NT2/D1 (cell line): ENCODE results near the gene NAB1.

Source experiments
- DNase-seq: peaks from one replicate; pipeline ENCODE4 v3.0.0-alpha.2; 2011; ENCODE audit warnings: low read depth, low spot score
- H3K27me3 ChIP-seq: 2 replicates; pipeline ENCODE4 v1.6.0; 2011; ENCODE audit warnings: mild to moderate bottlenecking; ENCODE audit not compliant: insufficient read length, insufficient read depth
- H3K36me3 ChIP-seq: 2 replicates; pipeline ENCODE4 v1.6.1; 2011; ENCODE audit warnings: mild to moderate bottlenecking, low read length, mixed read lengths; ENCODE audit not compliant: insufficient read depth, insufficient read length
- H3K4me1 ChIP-seq: 2 replicates; pipeline ENCODE4 v1.5.1; 2011; ENCODE audit not compliant: insufficient read depth, insufficient read length
- H3K4me3 ChIP-seq: 2 replicates; pipeline ENCODE4 v1.5.1; 2011; ENCODE audit warnings: low read depth; ENCODE audit not compliant: insufficient read length
- H3K9ac ChIP-seq: 2 replicates; pipeline ENCODE4 v1.6.0; 2011; ENCODE audit warnings: low read depth; ENCODE audit not compliant: insufficient read length
- H3K9me3 ChIP-seq: 2 replicates; pipeline ENCODE4 v1.5.1; 2011; ENCODE audit warnings: mild to moderate bottlenecking, low read length; ENCODE audit not compliant: insufficient read depth
- SUZ12 ChIP-seq: IDR thresholded peaks from 2 replicates; pipeline ENCODE4 v1.6.1; 2011; ENCODE audit not compliant: insufficient read length, insufficient read depth; ENCODE audit errors: extremely low read depth
- YY1 ChIP-seq: IDR thresholded peaks from 2 replicates; pipeline ENCODE4 v1.6.1; 2011; ENCODE audit not compliant: insufficient read length, insufficient read depth
- ZNF274 ChIP-seq: IDR thresholded peaks from 2 replicates; pipeline ENCODE4 v1.6.1; 2011; ENCODE audit warnings: mild to moderate bottlenecking, low read depth, low read length

NAB1 gene

GRCh38 chr2:190664240-190664639, 15.4 kb downstream of the NAB1 start:
- no peak for TF ChIP-seq SUZ12
- TF ChIP-seq YY1 = no peak
- no peak for TF ChIP-seq ZNF274
- Histone ChIP-seq H3K9me3 (0 out of 2 replicates have a peak, but pooled peaks cover 10% of the 10 kb centered on the region), H3K36me3 (peaks cover 7% of the 10 kb centered on the region), H3K4me3 (no peak overlapping the region), H3K4me1 (no peaks in the 10 kb centered on the region), H3K27me3 (no peaks in the 10 kb centered on the region), H3K9ac (no peak overlapping the region)
- no peak for DNase-seq

GRCh38 chr2:190666895-190667294, 18.0 kb downstream of the NAB1 start:
- Histone ChIP-seq H3K9me3 (0 out of 2 replicates have a peak, but pooled peaks cover 10% of the 10 kb centered on the region), H3K9ac (no peak overlapping the region), H3K36me3 (peaks cover 14% of the 10 kb centered on the region), H3K27me3 (no peaks in the 10 kb centered on the region), H3K4me1 (no peaks in the 10 kb centered on the region), H3K4me3 (no peak overlapping the region)
- TF ChIP-seq YY1 = no peak
- no peak for TF ChIP-seq SUZ12
- no peak for TF ChIP-seq ZNF274
- DNase-seq = no peak

- Histone ChIP-seq H3K9me3 (0 out of 2 replicates have a peak, but pooled peaks cover 10% of the 10 kb centered on the region), H3K4me3 (no peak overlapping the region), H3K4me1 (no peaks in the 10 kb centered on the region), H3K27me3 (no peaks in the 10 kb centered on the region), H3K36me3 (peaks cover 14% of the 10 kb centered on the region), H3K9ac (no peak overlapping the region)
- no peak for DNase-seq
- TF ChIP-seq SUZ12 (no peak), ZNF274 (no peak), YY1 (no peak)
Measured at GRCh38 chr2:190668892-190669291, 20.0 kb downstream of the NAB1 start.

- no peak overlapping the region for H3K9ac ChIP-seq
- H3K9me3 ChIP-seq = 0 out of 2 replicates have a peak, but pooled peaks cover 2% of the 10 kb centered on the region
- H3K27me3 ChIP-seq = no peaks in the 10 kb centered on the region
- no peak overlapping the region for H3K4me3 ChIP-seq
- DNase-seq = no peak
- H3K4me1 ChIP-seq = no peaks in the 10 kb centered on the region
- TF ChIP-seq YY1 (no peak), ZNF274 (no peak), SUZ12 (no peak)
- H3K36me3 ChIP-seq = peaks cover 19% of the 10 kb centered on the region
Measured at GRCh38 chr2:190670182-190670946, 21.5 kb downstream of the NAB1 start.

GRCh38 chr2:190674966-190675650, 26.2 kb downstream of the NAB1 start:
- Histone ChIP-seq H3K27me3 (no peaks in the 10 kb centered on the region), H3K9me3 (no peaks in the 10 kb centered on the region), H3K36me3 (peaks cover 16% of the 10 kb centered on the region), H3K9ac (no peak overlapping the region), H3K4me1 (peaks cover 6% of the 10 kb centered on the region), H3K4me3 (no peak overlapping the region)
- TF ChIP-seq YY1 (no peak), SUZ12 (no peak), ZNF274 (no peak)
- no peak for DNase-seq

GRCh38 chr2:190677255-190677654, 28.4 kb downstream of the NAB1 start:
- H3K4me3 ChIP-seq = no peak overlapping the region
- no peak for DNase-seq
- no peak overlapping the region for H3K9ac ChIP-seq
- H3K4me1 ChIP-seq = peaks cover 6% of the 10 kb centered on the region
- no peaks in the 10 kb centered on the region for H3K9me3 ChIP-seq
- H3K27me3 ChIP-seq = no peaks in the 10 kb centered on the region
- no peak for TF ChIP-seq SUZ12
- no peak for TF ChIP-seq ZNF274
- TF ChIP-seq YY1 = no peak
- H3K36me3 ChIP-seq = peaks cover 6% of the 10 kb centered on the region
